A673 (cell line): Measurements from ENCODE around the gene SHOC2.

Source experiments
- CTCF ChIP-seq: fragments of 300-800, 200-600 bp; sonication (generic); conservative IDR thresholded peaks from 2 replicates; pipeline ENCODE4 v1.5.1; 2017; ENCODE audit warnings: low read depth, mild to moderate bottlenecking, antibody characterized with exemption, low read length, moderate library complexity, mixed read lengths
- EZH2 ChIP-seq: fragments of 200-600 bp; sonication (generic); IDR thresholded peaks from 2 replicates; pipeline ENCODE4 v1.6.1; 2017; ENCODE audit warnings: borderline replicate concordance, low read depth, mild to moderate bottlenecking, mixed read lengths, antibody characterized with exemption, low read length; ENCODE audit not compliant: poor library complexity, severe bottlenecking

- TF ChIP-seq CTCF (no peak), EZH2 (no peak)
Observed at GRCh38 chr10:110951381-110951780, 32.0 kb downstream of the SHOC2 start.
